Epithelial cell of esophagus (primary cell): ENCODE data around the gene SHB.

ENCODE experiments used
- DNase-seq: peaks from one replicate; pipeline ENCODE4 v3.0.0; 2010; ENCODE audit warnings: low read depth
- H3K4me3 ChIP-seq: 2 replicates; pipeline ENCODE4 v1.5.1; 2011; ENCODE audit warnings: mild to moderate bottlenecking, low read length, control low read depth
- CTCF ChIP-seq: IDR thresholded peaks from 2 replicates; pipeline ENCODE4 v1.5.1; 2011; ENCODE audit warnings: low read depth, mild to moderate bottlenecking, low read length, control low read depth, inconsistent platforms; ENCODE audit not compliant: insufficient read depth; ENCODE audit errors: missing control alignments

The SHB gene

GRCh38 chr9:38082446-38083287, 13.6 kb upstream of the SHB start:
- no peak overlapping the region for H3K4me3 ChIP-seq
- TF ChIP-seq CTCF = no peak
- DNase-seq = no peak

- DNase-seq = no peak
Measured at GRCh38 chr9:38081356-38082108, 12.5 kb upstream of the SHB start.

GRCh38 chr9:38079461-38080031, 10.5 kb upstream of the SHB start:
- no peak overlapping the region for H3K4me3 ChIP-seq
- no peak for DNase-seq

More at GRCh38 chr9:38081356-38082108, 12.5 kb upstream of the SHB start:
- no peak for TF ChIP-seq CTCF
- H3K4me3 ChIP-seq = no peak overlapping the region

GRCh38 chr9:38075272-38075671, 6.2 kb upstream of the SHB start:
- no peak for DNase-seq
- no peak for TF ChIP-seq CTCF
- no peak overlapping the region for H3K4me3 ChIP-seq

More at GRCh38 chr9:38079461-38080031, 10.5 kb upstream of the SHB start:
- no peak for TF ChIP-seq CTCF

- no peak for DNase-seq
- no peak overlapping the region for H3K4me3 ChIP-seq
- no peak for TF ChIP-seq CTCF
Measured at GRCh38 chr9:38074441-38074961, 5.5 kb upstream of the SHB start.

- H3K4me3 ChIP-seq = no peak overlapping the region
- peak; percentile 60 for DNase-seq
- no peak for TF ChIP-seq CTCF
Measured at GRCh38 chr9:38073882-38074281, 4.9 kb upstream of the SHB start.
